GM23338 (cell line): Measurements from ENCODE around the gene SMIM41.

Source experiments
- EZH2 ChIP-seq: fragments of 200-600 bp; sonication (generic); IDR thresholded peaks from one replicate; pipeline ENCODE4 v1.8.0; 2017; ENCODE audit warnings: antibody characterized with exemption, mild to moderate bottlenecking, low read depth; ENCODE audit not compliant: unreplicated experiment
- EZH2phosphoT487 ChIP-seq: fragments of 200-600 bp; sonication (generic); IDR thresholded peaks from one replicate; pipeline ENCODE4 v1.8.1; 2018; ENCODE audit warnings: antibody characterized with exemption; ENCODE audit not compliant: unreplicated experiment
- REST ChIP-seq: IDR thresholded peaks from one replicate; pipeline ENCODE4 v1.6.1; 2018; ENCODE audit warnings: antibody characterized with exemption; ENCODE audit not compliant: unreplicated experiment
- TF ChIP-seq, protein P1 (sequence below), 2 experiments: fragments of 200-600 bp in 1 of 2; sonication (generic) in 1 of 2; conservative IDR thresholded peaks; 2 replicates each; pipeline versions ENCODE4 v1.5.1 to v1.6.1; 2016 to 2017; ENCODE audit warnings: antibody characterized with exemption in 2 of 2, low read depth in 2 of 2, mild to moderate bottlenecking in 2 of 2, moderate library complexity in 1 of 2

DNA sequence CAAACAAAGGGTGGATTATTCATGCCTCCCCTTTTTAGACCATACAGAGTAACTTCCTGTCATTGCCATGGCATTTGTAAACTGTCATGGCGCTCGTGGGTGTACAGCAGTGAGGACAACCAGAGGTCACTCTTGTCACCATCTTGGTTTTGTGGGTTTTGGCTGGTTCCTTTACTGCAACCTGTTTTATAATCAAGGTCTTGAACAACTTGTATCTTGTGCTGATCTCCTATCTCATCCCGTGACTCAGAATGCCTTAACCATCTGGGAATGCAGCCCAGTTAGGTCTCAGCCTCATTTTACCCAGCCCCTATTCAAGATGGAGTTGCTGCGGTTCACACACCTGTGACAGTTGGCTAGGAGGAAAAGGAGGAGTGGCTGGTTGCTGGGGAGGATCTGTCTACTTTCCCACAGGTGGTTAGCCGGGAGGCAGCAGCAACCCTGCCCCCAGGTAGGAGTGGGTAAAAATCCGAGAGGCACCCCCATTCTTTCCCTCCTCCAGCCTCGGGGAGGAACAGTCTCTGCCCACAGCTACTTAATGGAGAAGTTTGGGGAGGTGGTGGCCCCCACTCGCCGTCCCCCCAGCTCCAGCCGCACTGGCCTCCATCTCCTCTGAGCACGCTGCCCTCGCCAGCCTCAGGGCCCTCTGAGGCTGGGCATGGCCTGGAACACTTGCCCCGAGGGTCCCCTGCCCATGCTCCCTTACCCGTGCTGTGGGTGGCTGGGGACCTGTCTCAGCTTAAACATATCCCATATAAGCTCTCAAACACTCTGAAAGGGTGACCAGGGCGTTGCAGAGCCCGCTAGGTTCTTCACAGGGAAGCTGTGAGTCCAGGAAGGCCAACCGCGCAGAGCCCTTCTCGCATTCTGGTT lies 41.7 kb downstream of the SMIM41 start:
- TF ChIP-seq, protein P1, sequence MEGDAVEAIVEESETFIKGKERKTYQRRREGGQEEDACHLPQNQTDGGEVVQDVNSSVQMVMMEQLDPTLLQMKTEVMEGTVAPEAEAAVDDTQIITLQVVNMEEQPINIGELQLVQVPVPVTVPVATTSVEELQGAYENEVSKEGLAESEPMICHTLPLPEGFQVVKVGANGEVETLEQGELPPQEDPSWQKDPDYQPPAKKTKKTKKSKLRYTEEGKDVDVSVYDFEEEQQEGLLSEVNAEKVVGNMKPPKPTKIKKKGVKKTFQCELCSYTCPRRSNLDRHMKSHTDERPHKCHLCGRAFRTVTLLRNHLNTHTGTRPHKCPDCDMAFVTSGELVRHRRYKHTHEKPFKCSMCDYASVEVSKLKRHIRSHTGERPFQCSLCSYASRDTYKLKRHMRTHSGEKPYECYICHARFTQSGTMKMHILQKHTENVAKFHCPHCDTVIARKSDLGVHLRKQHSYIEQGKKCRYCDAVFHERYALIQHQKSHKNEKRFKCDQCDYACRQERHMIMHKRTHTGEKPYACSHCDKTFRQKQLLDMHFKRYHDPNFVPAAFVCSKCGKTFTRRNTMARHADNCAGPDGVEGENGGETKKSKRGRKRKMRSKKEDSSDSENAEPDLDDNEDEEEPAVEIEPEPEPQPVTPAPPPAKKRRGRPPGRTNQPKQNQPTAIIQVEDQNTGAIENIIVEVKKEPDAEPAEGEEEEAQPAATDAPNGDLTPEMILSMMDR (conservative IDR thresholded peaks at IDR 0.05; ENCODE audit: low read depth in 2 of 2): no peak
- no peak for TF ChIP-seq EZH2
- no peak for TF ChIP-seq EZH2phosphoT487
- TF ChIP-seq REST: no peak
